Stimulated activated naive CD4-positive, alpha-beta T cell treated with Interleukin-2 at 50 U/mL for 16 hours (primary cell): ENCODE data around the gene MAZ.

Source experiments
- DNase-seq: peaks from one replicate; lab custom pipeline; 2025; lab: John Stamatoyannopoulos, UW

Gene MAZ

DNA sequence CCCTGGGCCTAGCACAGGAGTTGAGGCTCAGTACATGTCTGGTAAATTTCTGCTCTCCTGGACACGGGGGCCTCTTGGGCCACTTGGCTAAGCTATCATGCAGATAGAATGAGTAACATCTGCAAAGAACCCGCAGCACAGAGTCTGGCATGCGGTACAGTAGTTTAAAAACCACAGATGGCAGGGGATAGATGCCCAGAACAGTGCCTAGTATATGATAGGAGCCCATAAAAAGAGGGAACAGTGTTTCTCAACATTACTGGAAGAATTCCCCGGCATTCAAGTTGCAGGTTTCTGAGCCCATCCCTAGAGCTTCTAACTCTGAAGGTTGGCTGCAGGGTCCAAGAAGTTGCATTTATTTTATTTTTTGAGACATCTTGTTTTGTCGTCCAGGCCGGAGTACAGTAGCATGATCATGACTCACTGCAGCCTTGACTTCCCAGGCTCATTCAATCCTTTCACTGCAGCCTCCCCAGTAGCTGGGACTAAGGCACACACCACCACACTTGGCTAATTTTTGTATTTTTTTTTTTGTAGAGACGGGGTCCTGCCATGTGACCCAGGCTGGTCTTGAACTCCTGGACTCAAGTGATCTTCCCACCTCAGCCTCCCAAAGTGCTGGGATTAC lies 50.9 kb downstream of the MAZ start:
- no peak for DNase-seq

DNA sequence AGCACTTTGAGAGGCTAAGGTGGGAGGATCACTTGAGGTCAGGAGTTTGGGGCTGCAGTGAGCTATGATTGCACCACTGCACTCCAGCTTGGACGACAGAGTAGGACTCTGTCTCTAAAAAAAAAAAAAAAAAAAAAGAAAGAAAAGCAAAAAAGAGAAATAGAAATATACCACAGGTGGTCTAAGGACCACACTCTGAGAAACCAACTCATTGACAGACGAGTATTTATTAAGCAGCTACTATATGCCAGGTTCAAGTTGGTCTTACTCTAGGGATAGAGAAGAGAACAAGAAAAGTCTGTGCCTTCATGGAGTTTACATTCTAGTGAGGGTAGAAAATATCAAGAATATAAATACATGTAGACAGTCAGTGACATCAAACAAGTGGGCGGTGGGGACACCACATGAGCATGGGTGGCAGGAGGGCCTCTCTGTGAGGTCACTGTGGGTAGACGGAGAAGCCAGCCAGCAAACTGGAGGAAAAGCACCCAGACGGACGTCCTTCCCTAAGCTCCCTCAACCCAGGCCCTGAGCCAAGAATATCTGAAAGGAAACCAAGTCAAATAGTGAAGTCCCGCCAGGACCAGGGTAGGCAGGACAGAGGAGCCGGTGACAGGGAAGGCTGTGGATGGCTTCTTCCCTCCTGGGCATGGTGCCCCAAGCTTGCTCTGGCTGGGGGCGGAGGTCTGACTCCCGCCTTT lies 52.0 kb downstream of the MAZ start:
- DNase-seq, result no peak

DNA sequence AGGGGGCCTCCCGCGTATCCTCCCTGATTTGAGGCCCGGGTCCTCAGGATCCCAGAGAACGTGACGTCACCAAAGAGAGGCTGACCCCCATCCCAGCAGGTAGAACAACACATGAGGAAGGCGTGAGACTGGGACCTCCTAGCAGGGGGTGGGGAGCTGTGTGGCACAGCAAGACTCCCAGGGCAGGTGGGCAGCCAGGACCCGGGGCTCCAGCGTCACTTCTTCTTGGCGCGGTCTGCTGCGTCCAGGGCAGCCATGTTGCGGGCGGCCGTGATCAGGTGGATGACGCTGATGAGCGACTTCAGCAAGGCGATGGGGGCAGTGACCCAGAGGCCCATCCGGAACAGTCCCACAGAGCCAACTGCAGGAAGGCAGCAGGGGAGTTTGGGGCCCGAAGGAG lies 52.6 kb downstream of the MAZ start:
- no peak for DNase-seq

DNA sequence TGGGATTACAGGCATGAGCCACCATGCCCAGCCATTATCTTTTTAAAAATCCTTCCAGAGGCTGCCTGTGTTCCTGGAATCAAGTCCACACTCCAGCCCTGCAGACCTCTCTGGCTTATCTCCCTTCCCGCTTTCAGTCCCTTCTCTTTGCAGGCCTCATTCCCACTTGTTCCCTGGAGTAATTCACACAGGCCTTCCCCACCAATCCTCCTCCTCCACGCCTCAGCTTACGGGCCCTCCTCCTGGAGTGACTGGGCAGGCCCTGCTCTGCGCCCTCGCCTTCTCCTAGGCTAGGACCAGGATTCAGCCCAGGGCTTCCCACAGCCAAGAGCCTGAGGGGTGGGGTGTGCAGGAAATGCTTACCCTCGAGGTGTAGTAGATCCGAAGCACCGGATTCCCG lies 53.9 kb downstream of the MAZ start:
- no peak for DNase-seq
